Keratinocyte (primary cell): Measurements from ENCODE around the gene MFN2. TPM values are rescaled to one million over a fixed set of nuclear protein-coding genes. Genes with fewer than 3 reads are reported as not detected.

Source experiments
- DNase-seq: peaks from one replicate; pipeline ENCODE4 v3.0.0-alpha.2; 2011; ENCODE audit warnings: low read depth, missing footprints, low spot score
- FAIRE-seq: peaks from 2 replicates; lab custom pipeline; 2011; peaks lifted over from hg19 to GRCh38; lab: Jason Lieb, UNC
- H2AFZ ChIP-seq: 2 replicates; pipeline ENCODE4 v1.6.0; 2012; ENCODE audit warnings: low read length, control low read depth, inconsistent platforms; ENCODE audit not compliant: control insufficient read depth
- H3K27ac ChIP-seq: 2 replicates; pipeline ENCODE4 v1.5.1; 2011; ENCODE audit warnings: low read length; ENCODE audit not compliant: control insufficient read depth, insufficient read depth
- H3K27me3 ChIP-seq: 3 replicates; pipeline ENCODE4 v1.6.0; 2011; ENCODE audit warnings: low read length; ENCODE audit not compliant: control insufficient read depth, insufficient read depth; ENCODE audit errors: extremely low read depth
- H3K36me3 ChIP-seq, 2 experiments: 2 replicates in 1 of 2; 3 replicates in 1 of 2; pipeline ENCODE4 v1.5.1; 2011; ENCODE audit warnings: low read length in 2 of 2, mild to moderate bottlenecking in 1 of 2; ENCODE audit not compliant: control insufficient read depth in 2 of 2, insufficient read depth in 2 of 2; ENCODE audit errors: extremely low read depth in 1 of 2
- H3K4me1 ChIP-seq: 3 replicates; pipeline ENCODE4 v1.5.1; 2011; ENCODE audit warnings: low read length; ENCODE audit not compliant: control insufficient read depth, insufficient read depth; ENCODE audit errors: extremely low read depth
- H3K4me2 ChIP-seq: 3 replicates; pipeline ENCODE4 v1.6.0; 2011; ENCODE audit warnings: low read depth, low read length; ENCODE audit not compliant: control insufficient read depth, insufficient read depth; ENCODE audit errors: extremely low read depth
- H3K4me3 ChIP-seq, 3 experiments: fragments of 200-600 bp in 1 of 3; sonication (generic) in 1 of 3; 2 replicates in 2 of 3; 3 replicates in 1 of 3; pipeline ENCODE4 v1.5.1; 2011 to 2016; ENCODE audit warnings: low read length in 3 of 3, mild to moderate bottlenecking in 3 of 3, control low read depth in 2 of 3, inconsistent platforms in 1 of 3, low read depth in 1 of 3, mixed read lengths in 1 of 3, mixed run types in 1 of 3, moderate library complexity in 1 of 3; ENCODE audit not compliant: control insufficient read depth in 2 of 3, insufficient read depth in 2 of 3; ENCODE audit errors: extremely low read depth in 1 of 3
- H3K79me2 ChIP-seq: 2 replicates; pipeline ENCODE4 v1.6.0; 2012; ENCODE audit warnings: low read length; ENCODE audit not compliant: control insufficient read depth, insufficient read depth
- H3K9ac ChIP-seq: 3 replicates; pipeline ENCODE4 v1.6.0; 2011; ENCODE audit warnings: low read length; ENCODE audit not compliant: control insufficient read depth, insufficient read depth; ENCODE audit errors: extremely low read depth
- H3K9me1 ChIP-seq: 3 replicates; pipeline ENCODE4 v1.6.0; 2011; ENCODE audit warnings: low read length; ENCODE audit not compliant: control insufficient read depth, insufficient read depth; ENCODE audit errors: extremely low read depth
- H3K9me3 ChIP-seq: 2 replicates; pipeline ENCODE4 v1.5.1; 2012; ENCODE audit warnings: low read depth, low read length; ENCODE audit not compliant: control insufficient read depth
- H4K20me1 ChIP-seq: 3 replicates; pipeline ENCODE4 v1.6.0; 2011; ENCODE audit warnings: low read length; ENCODE audit not compliant: control insufficient read depth, insufficient read depth; ENCODE audit errors: extremely low read depth
- EZH2 ChIP-seq: IDR thresholded peaks from one replicate; pipeline ENCODE4 v1.6.1; 2012; ENCODE audit warnings: inconsistent platforms, mild to moderate bottlenecking, low read length, moderate library complexity
- dilution Hi-C: fragments of 300-500 bp; cut with MboI; formaldehyde crosslinking; loops from one replicate; pipeline ENCODE4 v1.7.0; 2020; ENCODE audit warnings: low sequenced_read_pairs; ENCODE audit not compliant: extremely low pct_ligation_motif_present
- polyA plus RNA-seq, 5 experiments: library from polyadenylated mRNA; depleted of rRNA in 3 of 5; stranded (reverse) in 3 of 5; stranded (forward) in 1 of 5; unstranded in 1 of 5; fragments of >200 nt; gene quantifications; 1 replicate in 1 of 5; 2 replicates in 3 of 5; 3 replicates in 1 of 5; pipeline versions ENCODE4 v1.2.1 to v1.2.3, GENCODE V29; 2011 to 2012; ENCODE audit warnings: missing spikeins in 2 of 5, low read depth in 1 of 5, low replicate concordance in 1 of 5
- TF ChIP-seq, protein P1 (sequence below), 3 experiments: IDR thresholded peaks in 1 of 3; conservative IDR thresholded peaks in 1 of 3; optimal IDR thresholded peaks in 1 of 3; 2 replicates in 2 of 3; 3 replicates in 1 of 3; pipeline versions ENCODE3 to v1.5.1; 2011; ENCODE audit warnings: low read length in 3 of 3, mild to moderate bottlenecking in 3 of 3, moderate library complexity in 2 of 3, control low read depth in 1 of 3, inconsistent platforms in 1 of 3; ENCODE audit not compliant: insufficient read depth in 2 of 3; ENCODE audit errors: extremely low read depth in 1 of 3

Gene MFN2
- polyA plus RNA-seq, 1 donor (not counting 4 experiments of a cell fraction or from before 2014, with no cell fraction given), result 102 TPM

DNA sequence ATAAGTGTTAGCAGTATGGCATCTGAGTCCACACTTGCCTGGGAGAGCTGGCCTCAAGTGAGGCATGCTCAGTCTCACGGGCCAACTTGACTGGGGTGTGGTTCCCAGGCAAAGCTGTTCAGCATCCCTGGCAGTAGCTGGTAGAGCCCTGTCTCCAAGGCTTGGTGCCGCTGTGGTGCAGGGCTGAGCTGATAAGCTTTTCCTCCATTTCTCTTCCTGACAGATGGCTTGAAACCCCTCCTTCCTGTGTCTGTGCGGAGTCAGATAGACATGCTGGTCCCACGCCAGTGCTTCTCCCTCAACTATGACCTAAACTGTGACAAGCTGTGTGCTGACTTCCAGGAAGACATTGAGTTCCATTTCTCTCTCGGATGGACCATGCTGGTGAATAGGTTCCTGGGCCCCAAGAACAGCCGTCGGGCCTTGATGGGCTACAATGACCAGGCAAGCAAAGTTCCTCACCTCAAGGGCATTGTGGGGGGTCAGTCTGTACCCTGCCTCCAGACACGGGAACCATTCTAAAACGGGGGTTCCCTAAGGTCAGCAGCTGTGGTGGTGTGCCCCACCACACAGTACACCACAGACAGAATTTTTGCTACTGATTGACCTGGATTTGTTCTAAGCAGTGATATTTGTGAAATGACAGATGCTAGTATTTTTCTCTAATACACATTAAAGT lies 25.4 kb downstream of the MFN2 start:
- Histone ChIP-seq H3K36me3 (peaks cover 52 to 70% of the 10 kb centered on the region in 2 experiments), H3K9ac (no peak overlapping the region), H3K9me3 (no peaks in the 10 kb centered on the region), H4K20me1 (peaks cover 5% of the 10 kb centered on the region), H2AFZ (no peak overlapping the region), H3K9me1 (no peaks in the 10 kb centered on the region), H3K27me3 (no peaks in the 10 kb centered on the region), H3K4me3 (no peak overlapping the region), H3K27ac (no peak overlapping the region), H3K4me1 (peaks cover 10% of the 10 kb centered on the region), H3K79me2 (no peaks in the 10 kb centered on the region), H3K4me2 (no peak overlapping the region)
- FAIRE-seq, result no peak
- no peak for DNase-seq
- TF ChIP-seq, protein P1, sequence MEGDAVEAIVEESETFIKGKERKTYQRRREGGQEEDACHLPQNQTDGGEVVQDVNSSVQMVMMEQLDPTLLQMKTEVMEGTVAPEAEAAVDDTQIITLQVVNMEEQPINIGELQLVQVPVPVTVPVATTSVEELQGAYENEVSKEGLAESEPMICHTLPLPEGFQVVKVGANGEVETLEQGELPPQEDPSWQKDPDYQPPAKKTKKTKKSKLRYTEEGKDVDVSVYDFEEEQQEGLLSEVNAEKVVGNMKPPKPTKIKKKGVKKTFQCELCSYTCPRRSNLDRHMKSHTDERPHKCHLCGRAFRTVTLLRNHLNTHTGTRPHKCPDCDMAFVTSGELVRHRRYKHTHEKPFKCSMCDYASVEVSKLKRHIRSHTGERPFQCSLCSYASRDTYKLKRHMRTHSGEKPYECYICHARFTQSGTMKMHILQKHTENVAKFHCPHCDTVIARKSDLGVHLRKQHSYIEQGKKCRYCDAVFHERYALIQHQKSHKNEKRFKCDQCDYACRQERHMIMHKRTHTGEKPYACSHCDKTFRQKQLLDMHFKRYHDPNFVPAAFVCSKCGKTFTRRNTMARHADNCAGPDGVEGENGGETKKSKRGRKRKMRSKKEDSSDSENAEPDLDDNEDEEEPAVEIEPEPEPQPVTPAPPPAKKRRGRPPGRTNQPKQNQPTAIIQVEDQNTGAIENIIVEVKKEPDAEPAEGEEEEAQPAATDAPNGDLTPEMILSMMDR (optimal IDR thresholded peaks at IDR 0.05 in 1 of 3, IDR thresholded peaks at IDR 0.05 in 1 of 3, conservative IDR thresholded peaks at IDR 0.05 in 1 of 3; ENCODE audit: extremely low read depth in 1 of 3, insufficient read depth in 2 of 3, low read length in 3 of 3), result no peak
- TF ChIP-seq EZH2, result no peak
- dilution Hi-C loops, result no loop called here

DNA sequence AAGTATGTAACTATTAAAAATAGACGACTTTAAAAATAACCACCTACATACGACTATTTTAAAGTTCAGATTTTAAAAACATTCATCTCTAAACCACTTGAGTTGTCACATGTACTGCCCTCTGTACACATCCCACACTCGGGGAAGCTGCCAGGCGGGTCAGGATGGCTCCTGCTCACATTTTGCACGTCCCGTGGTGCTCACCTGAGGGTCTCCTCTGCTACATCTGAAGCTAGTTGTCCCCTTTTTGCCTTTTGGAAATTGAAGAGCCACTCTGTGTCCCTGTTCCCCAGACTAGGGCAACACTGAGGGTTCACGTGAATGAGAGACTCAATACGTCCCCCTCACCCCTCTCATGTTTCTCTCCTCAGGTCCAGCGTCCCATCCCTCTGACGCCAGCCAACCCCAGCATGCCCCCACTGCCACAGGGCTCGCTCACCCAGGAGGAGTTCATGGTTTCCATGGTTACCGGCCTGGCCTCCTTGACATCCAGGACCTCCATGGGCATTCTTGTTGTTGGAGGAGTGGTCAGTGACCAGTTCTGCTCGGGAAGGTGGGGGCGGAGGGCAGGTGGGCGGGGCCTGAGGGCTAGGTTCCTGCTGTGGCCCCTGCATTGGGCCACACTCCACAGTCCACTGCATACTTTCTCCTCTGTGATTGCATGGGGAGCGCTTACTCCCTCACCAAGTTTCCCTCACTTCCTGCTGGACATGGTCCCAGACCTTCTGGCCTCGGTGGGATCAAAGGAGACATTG lies 26.1 kb downstream of the MFN2 start:
- Histone ChIP-seq H3K9me3 (no peaks in the 10 kb centered on the region), H3K79me2 (no peaks in the 10 kb centered on the region), H3K9me1 (no peaks in the 10 kb centered on the region), H3K9ac (no peak overlapping the region), H4K20me1 (peaks cover 5% of the 10 kb centered on the region), H3K4me2 (no peak overlapping the region), H3K27ac (no peak overlapping the region), H3K4me3 (no peak overlapping the region), H3K4me1 (peaks cover 9% of the 10 kb centered on the region), H2AFZ (no peak overlapping the region), H3K27me3 (no peaks in the 10 kb centered on the region), H3K36me3 (peaks cover 54 to 72% of the 10 kb centered on the region in 2 experiments)
- dilution Hi-C loops, result no loop called here
- no peak for TF ChIP-seq EZH2
- TF ChIP-seq, protein P1 (optimal IDR thresholded peaks at IDR 0.05 in 1 of 3, IDR thresholded peaks at IDR 0.05 in 1 of 3, conservative IDR thresholded peaks at IDR 0.05 in 1 of 3; ENCODE audit: extremely low read depth in 1 of 3, insufficient read depth in 2 of 3, low read length in 3 of 3), result no peak
- no peak for FAIRE-seq
- DNase-seq, result no peak
